Heart left ventricle (tissue), 16 donors: ENCODE data around the gene SCN3B. TPM values are rescaled to one million over a fixed set of nuclear protein-coding genes. Genes with fewer than 3 reads are reported as not detected.

Source experiments
- ATAC-seq, 4 donors: fragments of 200-7000 bp; cut with Tn5 transposase; one replicate each; pipeline ENCODE4 v1.9.1; 2020 to 2022; ENCODE audit warnings: moderate library complexity in 4 of 4, mild to moderate bottlenecking in 3 of 4, moderate number of reproducible peaks in 1 of 4
- DNase-seq, 5 donors: peaks; one replicate each; pipeline ENCODE4 v3.0.0-alpha.2; 2020
- H3K27ac ChIP-seq, 12 donors: fragments of 200-600 bp; sonication (generic) in 4 of 12; one replicate each; pipeline versions ENCODE4 v1.5.0 to v1.8.0; 2016 to 2022; ENCODE audit warnings: mild to moderate bottlenecking in 2 of 12
- H3K27me3 ChIP-seq, 9 donors: fragments of 200-600 bp; sonication (generic) in 2 of 9; one replicate each; pipeline versions ENCODE4 v1.5.1 to v1.8.0; 2016 to 2022; ENCODE audit warnings: mild to moderate bottlenecking in 3 of 9
- H3K36me3 ChIP-seq, 9 donors: fragments of 200-600 bp; sonication (generic) in 2 of 9; one replicate each; pipeline versions ENCODE4 v1.5.0 to v1.8.0; 2018 to 2022; ENCODE audit warnings: mild to moderate bottlenecking in 2 of 9
- H3K4me1 ChIP-seq, 12 donors: fragments of 200-600 bp; sonication (generic) in 4 of 12; one replicate each; pipeline versions ENCODE4 v1.5.0 to v1.8.0; 2016 to 2022; ENCODE audit warnings: mild to moderate bottlenecking in 3 of 12
- H3K4me3 ChIP-seq, 12 donors: fragments of 200-600 bp; sonication (generic) in 4 of 12; one replicate each; pipeline versions ENCODE4 v1.5.0 to v1.8.0; 2017 to 2022; ENCODE audit warnings: mild to moderate bottlenecking in 9 of 12, moderate library complexity in 4 of 12
- H3K9me3 ChIP-seq, 12 donors: fragments of 200-600 bp; sonication (generic) in 4 of 12; one replicate each; pipeline versions ENCODE4 v1.5.0 to v1.8.0; 2016 to 2022; ENCODE audit warnings: mild to moderate bottlenecking in 1 of 12
- POLR2A ChIP-seq, 2 donors: fragments of 450-650 bp; IDR thresholded peaks; one replicate each; pipeline ENCODE4 v1.6.1; 2017; ENCODE audit warnings: antibody characterized with exemption in 2 of 2, mild to moderate bottlenecking in 2 of 2, moderate library complexity in 2 of 2
- WGBS, 4 donors: extraction: QIAGEN DNeasy Blood & Tissue Kit in 2 of 4; methylation state at CpG; one replicate each; pipeline versions ENCODE4 v1.1.5 to v1.1.7; 2013 to 2018; 5-methylcytosine and 5-hydroxymethylcytosine counted together
- intact Hi-C, 10 donors: fragments of 100-400 bp; cut with DNase I; formaldehyde crosslinking; loops; one replicate each; pipeline versions ENCODE4 v1.11.1 to v1.14.2; 2022
- polyA plus RNA-seq, 2 donors: library from polyadenylated mRNA; stranded (reverse); fragments of 200-250 nt; gene quantifications; one replicate each; pipeline ENCODE4 v1.2.3, GENCODE V29; 2013
- total RNA-seq, 9 donors: library from RNA; depleted of rRNA in 2 of 9; stranded (reverse); fragments of >200 nt in 2 of 9; fragmentation: NEBNext Ultra II Directional in 3 of 9; extraction: Animal tissue kit (Norgen Biotek cat#: 25700) in 3 of 9; gene quantifications; one replicate each; pipeline versions ENCODE4 v1.1.0 to v1.2.4, GENCODE V29; 2016 to 2023
- TF ChIP-seq, protein P1 (sequence below), 12 donors: fragments of 200-600 bp; sonication (generic) in 4 of 12; IDR thresholded peaks; one replicate each; pipeline versions ENCODE4 v1.5.0 to v1.8.0; 2018 to 2022; ENCODE audit warnings: antibody characterized with exemption in 12 of 12, mild to moderate bottlenecking in 5 of 12
- donor health status: ischemic (EF 13 %, LVEDD 7.1; RV severe dilation, severe dysfunction).
- donor health status: healthy with polysubstance abuse.
- donor health status: DM: no; HTN: yes; CAD: no.
- donor health status: DM: no; HTN: no; CAD: no.
- donor health status: ischemic (EF 25% LVEDD 6.9; RV normal size, moderate dysfunction).
- donor health status: ischemic (EF 25% LVEDD 5.7; RV mildly dilated, moderate dysfunction).
- donor health status: healthy.
- donor health status: DM: yes; HTN: yes; CAD: no.
- donor health status: ischemic (EF 35%, LVEDD 5.7; RV mildly dilated, moderate dysfunction).
- donor health status: nonischemic (EF 11% LVEDD 7.7; RV severe dilation, severe dysfunction).
- donor health status: DM: yes; HTN: yes; CAD: no.
- donor health status: PGD.
- donor health status: ischemic (EF 29% LVEDD 5.4; RV normal size, mild dysfunction).
- donor health status: nonischemic (EF 23%, LVEDD 6.1; RV moderate dilation, normal function).

The SCN3B gene
- total and polyA plus RNA-seq, 11 donors: 0.63 to 3.8 (median 0.91) TPM

DNA sequence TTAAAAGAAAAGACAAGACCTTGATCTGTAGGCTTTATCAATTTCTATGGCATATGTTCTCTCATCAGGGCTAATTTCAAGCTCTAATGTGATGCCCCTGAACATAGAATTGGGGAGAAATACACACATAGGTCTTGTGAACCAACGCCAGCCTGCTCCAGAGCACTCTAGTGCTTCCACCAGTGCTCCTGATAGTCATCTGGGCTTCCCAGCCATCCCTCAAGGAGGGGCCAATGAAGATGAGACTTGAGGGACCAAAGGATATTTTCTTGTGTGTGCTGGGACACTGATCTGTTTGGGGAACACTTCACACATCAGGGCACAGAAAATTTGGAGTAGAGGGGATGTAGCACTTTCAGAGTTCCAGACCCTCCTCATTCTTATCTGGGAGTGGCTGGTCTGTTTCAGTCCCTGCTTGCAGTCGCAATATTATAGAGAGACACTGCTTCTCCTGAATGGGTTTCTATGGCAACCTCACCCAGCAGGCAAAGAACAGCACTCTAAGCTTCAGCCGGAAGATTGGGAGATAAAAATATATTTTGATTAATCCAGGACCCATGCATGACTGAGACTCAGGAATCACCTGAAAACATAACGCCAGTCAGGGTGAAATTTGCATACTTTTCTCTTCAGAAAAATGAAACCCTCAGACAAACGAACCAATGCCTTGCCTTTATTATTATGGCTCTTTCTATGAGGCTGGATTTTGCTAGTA lies 28.4 kb upstream of the SCN3B start:
- no peak overlapping the region for H3K27ac ChIP-seq
- DNase-seq (no peak), ATAC-seq (no peak)
- peaks cover 0 to 6% (median 3%) of the 10 kb centered on the region in 9 donors for H3K27me3 ChIP-seq
- no peaks in the 10 kb centered on the region for H3K9me3 ChIP-seq
- no peaks in the 10 kb centered on the region for H3K36me3 ChIP-seq
- H3K4me1 ChIP-seq: no peaks in the 10 kb centered on the region
- no peak for TF ChIP-seq POLR2A (IDR thresholded peaks at IDR 0.05)
- TF ChIP-seq, protein P1, sequence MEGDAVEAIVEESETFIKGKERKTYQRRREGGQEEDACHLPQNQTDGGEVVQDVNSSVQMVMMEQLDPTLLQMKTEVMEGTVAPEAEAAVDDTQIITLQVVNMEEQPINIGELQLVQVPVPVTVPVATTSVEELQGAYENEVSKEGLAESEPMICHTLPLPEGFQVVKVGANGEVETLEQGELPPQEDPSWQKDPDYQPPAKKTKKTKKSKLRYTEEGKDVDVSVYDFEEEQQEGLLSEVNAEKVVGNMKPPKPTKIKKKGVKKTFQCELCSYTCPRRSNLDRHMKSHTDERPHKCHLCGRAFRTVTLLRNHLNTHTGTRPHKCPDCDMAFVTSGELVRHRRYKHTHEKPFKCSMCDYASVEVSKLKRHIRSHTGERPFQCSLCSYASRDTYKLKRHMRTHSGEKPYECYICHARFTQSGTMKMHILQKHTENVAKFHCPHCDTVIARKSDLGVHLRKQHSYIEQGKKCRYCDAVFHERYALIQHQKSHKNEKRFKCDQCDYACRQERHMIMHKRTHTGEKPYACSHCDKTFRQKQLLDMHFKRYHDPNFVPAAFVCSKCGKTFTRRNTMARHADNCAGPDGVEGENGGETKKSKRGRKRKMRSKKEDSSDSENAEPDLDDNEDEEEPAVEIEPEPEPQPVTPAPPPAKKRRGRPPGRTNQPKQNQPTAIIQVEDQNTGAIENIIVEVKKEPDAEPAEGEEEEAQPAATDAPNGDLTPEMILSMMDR (IDR thresholded peaks at IDR 0.05): no peak
- intact Hi-C loops: no loop called here
- 54 to 68% (median 59%) methylated on average over 5 of the region's 5 CpGs for WGBS, 4 donors
- no peak overlapping the region for H3K4me3 ChIP-seq

DNA sequence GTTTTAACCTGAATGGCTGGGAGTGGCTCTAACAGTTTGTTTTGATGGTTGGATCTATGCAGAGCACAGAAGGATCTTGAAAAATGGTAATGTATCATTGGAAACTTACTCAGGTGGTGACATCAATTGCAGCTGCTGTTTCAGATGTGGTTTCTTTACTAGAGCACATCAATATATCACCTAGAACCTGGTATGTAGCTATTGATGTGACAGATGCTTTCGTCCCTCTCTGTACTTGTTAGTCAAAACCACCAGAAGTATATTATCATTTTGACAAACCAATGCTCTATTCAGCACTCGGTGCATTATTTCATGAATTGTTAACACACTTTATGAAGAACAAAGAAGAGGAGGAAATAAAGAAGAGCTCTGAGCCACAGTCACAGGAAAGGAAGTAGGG lies 26.6 kb upstream of the SCN3B start:
- 75 to 86% (median 78%) methylated on average over 2 of the region's 2 CpGs for WGBS, 4 donors
- ATAC-seq: no peak

DNA sequence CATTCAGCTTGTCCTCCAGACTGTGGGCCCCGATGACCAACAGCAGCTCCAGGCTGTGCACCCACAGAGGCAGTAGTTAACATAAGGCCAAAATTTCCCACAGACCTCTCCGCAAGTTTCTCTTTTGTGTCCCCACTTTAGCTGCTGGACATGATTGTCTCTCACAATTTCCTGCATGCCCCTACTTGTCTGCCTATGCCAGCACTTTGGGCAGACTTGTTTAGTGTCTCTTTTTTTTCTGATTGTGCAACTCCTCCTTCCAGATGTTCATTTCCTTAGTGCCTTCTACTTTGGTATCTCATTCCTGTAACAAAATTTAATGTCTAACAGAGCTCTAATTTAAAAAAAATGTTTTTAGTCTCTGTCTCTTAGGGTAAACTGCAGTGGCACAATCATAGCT lies 23.8 kb upstream of the SCN3B start:
- ATAC-seq (no peak), DNase-seq (no peak)
- WGBS, 4 donors: 92 to 97% (median 94%) methylated on average over 2 of the region's 2 CpGs
- H3K36me3 ChIP-seq: no peaks in the 10 kb centered on the region
- intact Hi-C loops: no loop called here
- TF ChIP-seq POLR2A (IDR thresholded peaks at IDR 0.05): no peak
- TF ChIP-seq, protein P1 (IDR thresholded peaks at IDR 0.05): no peak
- no peaks in the 10 kb centered on the region for H3K9me3 ChIP-seq
- H3K4me3 ChIP-seq: no peak overlapping the region
- H3K27ac ChIP-seq: no peak overlapping the region
- H3K4me1 ChIP-seq: no peaks in the 10 kb centered on the region
- peaks cover 0 to 3% (median 0%) of the 10 kb centered on the region in 9 donors for H3K27me3 ChIP-seq

More for the DNA sequence above, 26.6 kb upstream of the SCN3B start:
- no peak for DNase-seq
- H3K36me3 ChIP-seq: no peaks in the 10 kb centered on the region
- H3K27ac ChIP-seq: no peak overlapping the region
- intact Hi-C loops: no loop called here
- peaks cover 0 to 3% (median 0%) of the 10 kb centered on the region in 9 donors for H3K27me3 ChIP-seq
- no peaks in the 10 kb centered on the region for H3K4me1 ChIP-seq
- H3K9me3 ChIP-seq: no peaks in the 10 kb centered on the region
- H3K4me3 ChIP-seq: no peak overlapping the region
- no peak for TF ChIP-seq POLR2A (IDR thresholded peaks at IDR 0.05)
- TF ChIP-seq, protein P1 (IDR thresholded peaks at IDR 0.05): no peak

DNA sequence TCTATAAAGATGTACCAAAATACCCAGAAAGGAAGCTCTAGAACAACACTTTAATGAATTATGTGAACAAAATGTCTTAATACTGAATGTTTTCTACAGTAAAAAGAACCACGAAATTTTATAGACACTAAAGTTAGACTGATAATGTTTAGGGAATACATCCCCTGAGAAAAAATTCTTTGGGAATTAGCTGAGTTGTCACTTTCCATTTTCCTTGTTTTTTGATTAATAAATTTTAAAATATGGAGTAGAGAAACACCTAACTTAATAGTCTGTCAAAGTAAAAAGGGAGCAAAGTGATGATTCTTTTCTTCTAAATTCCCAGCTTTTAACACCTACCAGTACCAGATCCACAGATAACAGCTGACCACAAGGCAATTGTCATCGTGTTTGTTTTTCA lies 23.1 kb upstream of the SCN3B start:
- H3K27ac ChIP-seq: no peak overlapping the region
- no peaks in the 10 kb centered on the region for H3K36me3 ChIP-seq
- no peaks in the 10 kb centered on the region for H3K9me3 ChIP-seq
- ATAC-seq (no peak), DNase-seq (no peak)
- intact Hi-C loops: no loop called here
- no peaks in the 10 kb centered on the region for H3K4me1 ChIP-seq
- H3K4me3 ChIP-seq: no peak overlapping the region
- WGBS, 4 donors: 62 to 69% (median 66%) methylated on average over 2 of the region's 2 CpGs
- TF ChIP-seq, protein P1 (IDR thresholded peaks at IDR 0.05): no peak
- TF ChIP-seq POLR2A (IDR thresholded peaks at IDR 0.05): no peak
- peaks cover 0 to 3% (median 0%) of the 10 kb centered on the region in 9 donors for H3K27me3 ChIP-seq
